Coronary artery (tissue), 2 donors: ENCODE results near the gene FAM229B.

Source experiments
- DNase-seq: peaks from one replicate; pipeline ENCODE4 v3.0.0-alpha.2; 2017; ENCODE audit warnings: low spot score
- H3K27ac ChIP-seq, 2 donors: fragments of 200-600 bp; sonication (generic); one replicate each; pipeline ENCODE4 v1.5.1; 2016 to 2019
- H3K4me3 ChIP-seq: fragments of 200-600 bp; sonication (generic); 2 replicates; pipeline ENCODE4 v1.5.1; 2016; ENCODE audit warnings: mild to moderate bottlenecking, moderate library complexity
- CTCF ChIP-seq: fragments of 200-600 bp; sonication (generic); IDR thresholded peaks from one replicate; pipeline ENCODE4 v1.5.1; 2019; ENCODE audit warnings: antibody characterized with exemption

Gene FAM229B

GRCh38 chr6:112065426-112065986, 21.9 kb upstream of the FAM229B start:
- TF ChIP-seq CTCF, result no peak
- Histone ChIP-seq H3K27ac (no peak overlapping the region), H3K4me3 (no peak overlapping the region)
- no peak for DNase-seq

- TF ChIP-seq CTCF, result no peak
- H3K27ac ChIP-seq, result no peak overlapping the region
- no peak overlapping the region for H3K4me3 ChIP-seq
- DNase-seq, result no peak
Measured at GRCh38 chr6:112066606-112067005, 20.8 kb upstream of the FAM229B start.

GRCh38 chr6:112081569-112081968, 5.8 kb upstream of the FAM229B start:
- no peak for DNase-seq
- Histone ChIP-seq H3K4me3 (no peak overlapping the region), H3K27ac (no peak overlapping the region)
- TF ChIP-seq CTCF, result no peak

- TF ChIP-seq CTCF, result no peak
- no peak overlapping the region for H3K4me3 ChIP-seq
- no peak for DNase-seq
Measured at GRCh38 chr6:112085286-112086065, 1.9 kb upstream of the FAM229B start.

GRCh38 chr6:112086744-112087135, 651 bp upstream of the FAM229B start:
- H3K4me3 ChIP-seq, result peak overlapping the region; percentile 82
- no peak for TF ChIP-seq CTCF
- no peak for DNase-seq
- peak overlapping the region; percentile 79 to 86 for H3K27ac ChIP-seq

More at GRCh38 chr6:112085286-112086065, 1.9 kb upstream of the FAM229B start:
- no peak overlapping the region for H3K27ac ChIP-seq

- peak overlapping the region; percentile 79 to 86 for H3K27ac ChIP-seq
- H3K4me3 ChIP-seq, result peak overlapping the region; percentile 82
- no peak for TF ChIP-seq CTCF
- DNase-seq, result no peak
Measured at GRCh38 chr6:112087916-112088315, 525 bp downstream of the FAM229B start.

GRCh38 chr6:112096901-112097300, 9.5 kb downstream of the FAM229B start:
- no peak for TF ChIP-seq CTCF
- H3K4me3 ChIP-seq, result no peak overlapping the region
- DNase-seq, result no peak
- no peak overlapping the region for H3K27ac ChIP-seq
